GM13977 (cell line): ENCODE data around the gene RGPD8.

Experiments used
- DNase-seq: peaks from one replicate; pipeline ENCODE4 v3.0.0; 2012; ENCODE audit warnings: low spot score
- CTCF ChIP-seq: IDR thresholded peaks from 2 replicates; pipeline ENCODE4 v1.5.1; 2012; ENCODE audit warnings: mild to moderate bottlenecking, control low read depth; ENCODE audit not compliant: insufficient read depth; ENCODE audit errors: extremely low read depth, missing control alignments
- in situ Hi-C: fragments of 300-500 bp; cut with MboI; formaldehyde crosslinking; loops from one replicate; pipeline ENCODE4 v1.12.0; 2022; ENCODE audit warnings: low sequenced_read_pairs, low pct_unique_long_range_greater_than_20kb, mixed read lengths, inconsistent platforms; ENCODE audit not compliant: unreplicated experiment

The RGPD8 gene

DNA sequence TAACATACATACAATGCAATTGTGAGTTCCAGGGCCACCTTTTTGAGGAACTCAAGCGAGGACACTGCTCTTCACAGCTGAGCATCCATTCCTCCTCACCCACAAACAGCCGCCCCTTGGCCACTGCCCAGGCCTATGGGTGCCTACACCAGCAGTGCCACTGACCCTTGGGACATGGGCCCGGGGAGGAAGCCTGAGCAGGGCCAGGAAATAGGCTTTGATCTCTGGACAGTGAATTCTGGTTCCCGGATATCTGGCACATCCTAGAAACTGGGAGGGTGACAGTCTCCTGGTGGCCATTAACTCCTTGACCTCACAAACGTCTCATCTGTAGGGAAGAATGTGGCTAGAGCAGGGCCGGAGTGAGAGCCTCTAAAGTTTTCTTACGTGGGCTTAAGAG is 43.0 kb upstream of the RGPD8 start:
- in situ Hi-C loops, result no loop called here
- no peak for TF ChIP-seq CTCF
- no peak for DNase-seq

DNA sequence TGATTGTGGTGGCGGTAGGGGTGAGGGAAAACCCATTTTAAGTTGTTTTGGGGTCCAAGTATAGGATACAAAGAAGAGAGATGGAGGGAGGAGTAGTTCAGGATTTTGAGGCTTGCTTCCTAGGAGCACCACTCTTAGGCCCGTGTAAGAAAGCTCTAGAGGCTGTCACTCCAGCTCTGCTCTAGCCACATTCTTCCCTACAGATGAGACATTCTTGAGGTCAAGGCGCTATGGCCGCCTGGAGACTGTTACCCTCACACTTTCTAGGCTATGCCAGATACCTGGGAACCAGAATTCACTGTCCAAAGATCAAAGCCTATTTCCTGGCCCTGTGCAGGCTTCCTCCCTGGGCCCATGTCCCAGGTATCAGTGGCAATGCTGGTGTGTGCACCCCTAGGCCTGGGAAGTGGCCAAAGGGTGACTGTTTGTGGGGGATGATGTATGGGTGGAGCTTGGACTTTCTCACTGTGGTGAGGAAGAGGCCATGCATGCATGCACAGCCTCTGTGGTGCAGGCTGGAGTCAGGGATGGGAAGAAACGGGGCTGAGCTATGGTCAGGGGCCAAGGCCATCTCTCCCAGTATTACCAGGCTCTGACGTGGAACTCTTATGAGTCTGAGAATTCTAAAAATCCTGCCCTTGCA is 41.5 kb upstream of the RGPD8 start:
- no peak for DNase-seq
- TF ChIP-seq CTCF, result no peak
- in situ Hi-C loops, result no loop called here

DNA sequence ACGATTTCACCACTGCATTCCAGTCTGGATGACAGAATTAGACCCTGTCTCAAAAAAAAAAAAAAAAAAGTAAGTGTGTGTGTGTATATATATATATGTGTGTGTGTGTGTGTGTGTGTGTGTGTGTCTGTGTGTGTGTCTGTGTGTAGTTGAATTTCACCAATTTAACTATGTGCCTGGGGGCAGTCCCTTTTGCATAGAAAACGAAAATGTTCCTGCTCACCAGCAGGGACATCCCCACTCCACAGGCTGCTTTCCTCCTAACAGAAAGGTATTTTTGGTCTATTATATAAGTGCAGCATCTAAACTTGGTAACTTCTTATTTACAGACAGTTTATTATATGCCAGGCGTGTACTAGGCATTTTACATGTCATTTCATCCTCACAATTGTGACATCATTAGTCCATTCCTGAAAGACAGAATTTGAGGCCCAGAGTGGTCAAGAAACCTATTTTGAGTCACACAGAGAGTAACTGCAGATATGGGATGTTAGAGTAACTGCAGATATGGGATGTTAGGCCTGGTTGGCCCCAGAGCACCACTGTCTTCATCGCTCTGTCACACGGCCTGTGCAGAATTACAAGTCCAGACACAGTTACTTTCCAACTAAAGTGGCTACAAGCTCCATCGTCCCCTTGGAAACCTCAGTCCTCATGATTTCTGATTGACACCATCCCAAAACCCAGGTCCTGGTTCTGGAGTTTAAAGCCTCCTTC is 39.3 kb upstream of the RGPD8 start:
- DNase-seq, result peak; percentile 39
- in situ Hi-C loops, result no loop called here
- no peak for TF ChIP-seq CTCF

DNA sequence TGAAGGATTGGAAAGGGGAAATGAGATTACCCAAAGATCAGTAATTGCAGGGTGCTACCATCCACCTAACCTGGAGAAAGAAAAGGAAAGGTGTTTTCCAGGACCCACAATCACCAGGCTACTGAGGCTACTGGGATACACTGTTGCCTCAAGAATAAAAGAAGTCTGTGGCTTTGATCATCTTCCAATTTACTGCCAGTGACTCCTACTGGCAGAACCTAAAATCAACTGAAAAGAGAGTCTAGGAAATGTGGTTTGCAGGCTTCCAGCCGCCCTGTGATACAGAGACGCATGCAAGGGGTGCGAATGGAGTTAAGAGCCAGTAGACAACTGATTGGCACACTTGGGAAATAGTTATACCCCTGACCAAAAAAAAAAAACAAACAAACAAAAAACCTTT is 31.9 kb upstream of the RGPD8 start:
- TF ChIP-seq CTCF, result no peak
- in situ Hi-C loops, result no loop called here
- DNase-seq, result no peak

DNA sequence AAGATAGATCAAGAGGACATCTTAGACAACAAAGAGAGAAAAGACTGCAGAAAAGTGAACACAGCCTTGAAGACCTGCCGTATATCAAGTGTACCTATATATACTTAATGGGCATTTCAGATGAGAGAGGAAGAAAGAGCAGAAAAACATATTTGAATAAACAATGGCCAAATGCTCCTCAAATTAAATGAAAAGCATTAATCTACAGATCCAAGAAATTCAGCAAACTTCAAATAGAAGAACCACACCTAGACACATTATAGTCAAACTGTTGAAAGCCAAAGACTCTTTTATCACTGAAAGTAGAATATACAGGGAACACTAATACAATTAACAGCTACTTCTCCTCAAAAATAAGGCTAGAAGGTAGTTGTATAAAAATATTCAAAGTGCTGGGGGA is 29.8 kb upstream of the RGPD8 start:
- DNase-seq, result no peak
- no peak for TF ChIP-seq CTCF
- in situ Hi-C loops, result no loop called here

- TF ChIP-seq CTCF, result no peak
- in situ Hi-C loops, result no loop called here
- DNase-seq, result no peak
Measured at GRCh38 chr2:112462178-112462577, 28.7 kb upstream of the RGPD8 start.
